ENCODE measurements around the gene ARHGAP30. TPM values are rescaled to one million over a fixed set of nuclear protein-coding genes. Genes with fewer than 3 reads are reported as not detected.
"Not testable (repeated sequence)": the region's sequence is repeated elsewhere in the genome, so short reads cannot be mapped to it uniquely, and the experiment has no call there.

ARHGAP30 gene
- total RNA-seq, 1 experiment from 2014 or later, result 36.5 TPM

DNA sequence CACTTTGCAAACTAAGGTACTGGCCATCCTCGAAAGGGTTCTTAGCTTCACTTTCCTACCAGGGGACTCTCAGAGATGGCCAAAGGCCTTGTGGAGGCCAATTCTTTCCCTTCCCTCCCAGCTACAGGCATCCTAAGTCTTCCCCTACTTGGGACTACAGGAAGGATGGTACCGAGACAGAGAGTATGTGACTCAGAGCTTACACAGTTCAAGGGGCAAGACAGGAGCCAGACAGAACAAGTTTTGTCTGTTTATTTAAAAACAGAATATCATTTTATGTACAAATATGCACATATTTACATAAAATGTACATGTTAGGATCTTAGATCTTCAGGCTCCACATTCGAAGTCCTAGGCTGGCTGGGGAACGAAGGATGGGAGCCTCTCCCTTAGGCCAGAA lies 1.1 kb upstream of the ARHGAP30 start:
- H3K9me2 ChIP-seq (replicated peaks; ENCODE audit: insufficient read depth, low read length), result no peaks in the 10 kb centered on the region
- no peaks in the 10 kb centered on the region; the same call in 1 of the 2 replicates for H4K20me1 ChIP-seq (ENCODE audit: insufficient read depth, low read depth, low read length)
- peak overlapping the region; percentile 94; the same call in 1 of the 2 replicates for H3K27ac ChIP-seq (ENCODE audit: low read length)
- peak overlapping the region; percentile 98 for H3K4me2 ChIP-seq (ENCODE audit: low read depth, low read length, poor library complexity, severe bottlenecking)
- no peaks in the 10 kb centered on the region for H3K9me3 ChIP-seq (ENCODE audit: low read length)
- no peak overlapping the region for H3K4me3 ChIP-seq (ENCODE audit: low read length)
- H3K4me1 ChIP-seq (ENCODE audit: low read length), result peaks cover 30% of the 10 kb centered on the region
- H3K9ac ChIP-seq (ENCODE audit: low read length), result no peak overlapping the region
- peaks cover 41% of the 10 kb centered on the region for H3K79me2 ChIP-seq (ENCODE audit: low read length)
- H3K36me3 ChIP-seq (ENCODE audit: insufficient read depth, low read length), result peaks cover 6% of the 10 kb centered on the region; the same call in 1 of the 2 replicates
- DNase-seq, result no peak
- 0 out of 2 replicates have a peak overlapping the region, but pooled peaks have one; percentile 76 for H2AFZ ChIP-seq (ENCODE audit: low read length)
- H3K27me3 ChIP-seq (ENCODE audit: low read length), result no peaks in the 10 kb centered on the region

DNA sequence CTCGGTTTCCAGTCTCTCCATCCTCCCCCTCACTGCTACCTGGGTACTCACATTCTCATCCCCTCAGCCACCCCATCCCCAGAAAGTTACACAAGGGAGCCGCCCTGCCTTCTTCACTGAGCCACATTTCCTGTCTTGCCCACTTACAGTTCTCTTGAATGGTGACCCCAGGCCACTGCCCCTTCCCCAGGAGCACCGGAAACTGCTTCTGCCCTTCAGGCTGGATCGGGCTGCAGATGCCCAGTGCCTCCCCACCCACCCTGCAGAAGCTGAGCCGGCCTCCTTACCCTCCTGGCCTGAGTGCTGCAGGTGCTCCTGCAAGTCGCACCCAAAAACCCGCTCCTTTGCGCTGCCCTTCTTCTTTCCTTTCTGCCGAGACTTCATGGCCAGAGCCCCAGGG lies 450 bp downstream of the ARHGAP30 start:
- Histone ChIP-seq H3K4me2 (ENCODE audit: low read depth, low read length, poor library complexity, severe bottlenecking) (peak overlapping the region; percentile 98), H3K4me1 (ENCODE audit: low read length) (peaks cover 30% of the 10 kb centered on the region), H3K36me3 (ENCODE audit: insufficient read depth, low read length) (peaks cover 6% of the 10 kb centered on the region; the same call in 1 of the 2 replicates), H3K27ac (ENCODE audit: low read length) (peak overlapping the region; percentile 94), H3K79me2 (ENCODE audit: low read length) (peaks cover 53% of the 10 kb centered on the region), H3K9ac (ENCODE audit: low read length) (peak overlapping the region; percentile 99), H3K27me3 (ENCODE audit: low read length) (no peaks in the 10 kb centered on the region), H3K9me2 (replicated peaks; ENCODE audit: insufficient read depth, low read length) (no peaks in the 10 kb centered on the region), H2AFZ (ENCODE audit: low read length) (no peak overlapping the region), H3K4me3 (ENCODE audit: low read length) (peak overlapping the region; percentile 97), H3K9me3 (ENCODE audit: low read length) (no peaks in the 10 kb centered on the region), H4K20me1 (ENCODE audit: insufficient read depth, low read depth, low read length) (no peaks in the 10 kb centered on the region; the same call in 1 of the 2 replicates)
- DNase-seq, result peak; percentile 58

DNA sequence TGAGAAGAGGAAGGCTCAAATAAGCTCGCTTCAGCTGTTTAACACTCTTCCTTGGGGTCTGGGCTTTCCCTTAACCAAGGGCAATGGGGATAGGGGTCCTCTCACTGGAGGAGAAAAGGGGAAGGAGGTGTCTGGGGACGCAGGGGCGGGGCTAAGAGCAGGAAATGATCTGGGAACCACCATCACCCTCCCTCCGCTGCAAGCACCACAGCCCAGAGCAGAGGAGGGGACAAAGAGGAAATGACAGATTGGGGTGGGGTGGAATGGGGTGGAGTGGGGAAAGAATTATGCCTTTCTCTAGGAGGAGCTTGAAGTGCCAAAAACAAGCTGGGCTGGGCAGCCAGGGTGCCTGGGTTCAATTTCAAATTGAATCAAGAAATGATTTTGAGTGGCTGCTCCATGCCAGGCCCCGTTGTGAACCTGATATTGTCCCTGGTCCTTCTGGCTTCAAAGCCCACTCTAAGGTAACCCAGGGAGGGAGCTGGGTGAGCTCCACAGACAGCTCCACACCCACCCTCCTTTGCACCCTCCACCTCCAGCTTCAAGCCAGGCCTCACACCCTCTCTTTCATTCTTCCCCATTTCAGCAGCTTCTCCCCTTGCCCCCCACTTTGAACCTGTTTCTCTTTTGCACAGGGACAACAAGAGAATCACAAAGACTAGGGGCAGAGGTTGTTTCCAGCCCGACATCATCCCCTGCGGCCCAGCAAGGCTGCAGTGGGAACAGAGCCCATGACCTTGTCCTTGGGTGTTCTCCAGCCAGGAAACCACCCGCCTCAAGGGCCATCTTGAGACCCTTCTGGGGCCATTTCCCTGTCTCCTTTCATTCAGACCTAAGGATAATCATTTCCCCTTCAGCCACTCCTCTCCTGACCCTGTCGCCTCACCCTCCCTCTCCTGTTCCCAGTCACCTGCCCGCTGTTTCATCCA lies 1.1 kb downstream of the ARHGAP30 start:
- H3K36me3 ChIP-seq (ENCODE audit: insufficient read depth, low read length), result peaks cover 6% of the 10 kb centered on the region; the same call in 1 of the 2 replicates
- H3K9ac ChIP-seq (ENCODE audit: low read length), result peak overlapping the region; percentile 99
- H3K27me3 ChIP-seq (ENCODE audit: low read length), result no peaks in the 10 kb centered on the region
- H3K4me3 ChIP-seq (ENCODE audit: low read length), result peak overlapping the region; percentile 97
- DNase-seq, result peak; percentile 88
- H3K9me3 ChIP-seq (ENCODE audit: low read length), result no peaks in the 10 kb centered on the region
- H3K27ac ChIP-seq (ENCODE audit: low read length), result peak overlapping the region; percentile 94
- H4K20me1 ChIP-seq (ENCODE audit: insufficient read depth, low read depth, low read length), result no peaks in the 10 kb centered on the region; the same call in 1 of the 2 replicates
- H3K9me2 ChIP-seq (replicated peaks; ENCODE audit: insufficient read depth, low read length), result no peaks in the 10 kb centered on the region
- peaks cover 59% of the 10 kb centered on the region for H3K79me2 ChIP-seq (ENCODE audit: low read length)
- no peak overlapping the region for H2AFZ ChIP-seq (ENCODE audit: low read length)
- peak overlapping the region; percentile 98 for H3K4me2 ChIP-seq (ENCODE audit: low read depth, low read length, poor library complexity, severe bottlenecking)
- peaks cover 30% of the 10 kb centered on the region for H3K4me1 ChIP-seq (ENCODE audit: low read length)

DNA sequence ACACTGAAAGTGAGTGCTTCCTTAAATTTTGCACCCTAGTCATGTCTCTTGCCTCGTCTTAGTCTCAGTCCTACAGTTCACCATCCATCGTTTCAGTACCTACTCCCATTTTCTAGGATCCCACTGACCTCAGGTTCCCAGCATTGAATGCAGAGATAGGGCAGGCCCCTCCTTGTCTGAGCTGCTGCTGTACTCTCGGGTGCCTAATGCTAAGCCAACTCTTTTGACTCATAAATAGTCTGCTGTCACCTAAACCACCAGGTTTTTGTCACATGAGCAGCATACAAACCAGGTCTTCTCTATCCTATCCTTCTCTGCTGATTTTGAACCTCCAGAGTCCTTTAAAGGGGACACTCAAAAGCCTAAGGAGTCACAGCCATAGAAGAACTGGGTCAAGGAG lies 3.0 kb downstream of the ARHGAP30 start:
- Histone ChIP-seq H4K20me1 (ENCODE audit: insufficient read depth, low read depth, low read length) (no peaks in the 10 kb centered on the region; the same call in 1 of the 2 replicates), H2AFZ (ENCODE audit: low read length) (no peak overlapping the region), H3K9ac (ENCODE audit: low read length) (no peak overlapping the region), H3K36me3 (ENCODE audit: insufficient read depth, low read length) (peaks cover 9% of the 10 kb centered on the region; the same call in 1 of the 2 replicates), H3K4me3 (ENCODE audit: low read length) (no peak overlapping the region), H3K27ac (ENCODE audit: low read length) (no peak overlapping the region), H3K4me1 (ENCODE audit: low read length) (peaks cover 30% of the 10 kb centered on the region), H3K9me3 (ENCODE audit: low read length) (no peaks in the 10 kb centered on the region), H3K9me2 (replicated peaks; ENCODE audit: insufficient read depth, low read length) (no peaks in the 10 kb centered on the region), H3K79me2 (ENCODE audit: low read length) (peaks cover 73% of the 10 kb centered on the region), H3K27me3 (ENCODE audit: low read length) (no peaks in the 10 kb centered on the region), H3K4me2 (ENCODE audit: low read depth, low read length, poor library complexity, severe bottlenecking) (no peak overlapping the region)
- DNase-seq, result no peak

DNA sequence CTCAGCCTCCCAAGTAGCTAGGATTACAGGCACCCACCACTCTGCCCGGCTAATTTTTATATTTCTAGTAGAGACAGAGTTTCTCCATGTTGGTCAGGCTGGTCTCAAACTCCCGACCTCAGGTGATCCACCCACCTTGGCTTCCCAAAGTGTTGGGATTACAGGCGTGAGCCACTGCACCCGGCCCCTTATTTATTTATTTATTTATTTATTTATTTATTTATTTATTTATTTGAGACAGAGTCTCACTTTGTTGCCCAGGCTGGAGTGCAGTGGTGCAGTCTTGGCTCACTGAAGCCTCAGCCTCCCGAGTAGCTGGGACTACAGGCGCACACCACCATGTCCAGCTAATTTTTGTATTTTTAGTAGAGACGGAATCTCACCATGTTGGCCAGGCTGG lies 4.0 kb downstream of the ARHGAP30 start:
- not testable (repeated sequence) for H3K4me3 ChIP-seq (ENCODE audit: low read length); H3K36me3 ChIP-seq (ENCODE audit: insufficient read depth, low read length); H4K20me1 ChIP-seq (ENCODE audit: insufficient read depth, low read depth, low read length); H2AFZ ChIP-seq (ENCODE audit: low read length); H3K27me3 ChIP-seq (ENCODE audit: low read length); H3K9me3 ChIP-seq (ENCODE audit: low read length); H3K4me2 ChIP-seq (ENCODE audit: low read depth, low read length, poor library complexity, severe bottlenecking); H3K27ac ChIP-seq (ENCODE audit: low read length); H3K9ac ChIP-seq (ENCODE audit: low read length); DNase-seq; H3K9me2 ChIP-seq (replicated peaks; ENCODE audit: insufficient read depth, low read length)
- Histone ChIP-seq H3K4me1 (ENCODE audit: low read length) (peaks cover 28% of the 10 kb centered on the region), H3K79me2 (ENCODE audit: low read length) (peaks cover 81% of the 10 kb centered on the region)

DNA sequence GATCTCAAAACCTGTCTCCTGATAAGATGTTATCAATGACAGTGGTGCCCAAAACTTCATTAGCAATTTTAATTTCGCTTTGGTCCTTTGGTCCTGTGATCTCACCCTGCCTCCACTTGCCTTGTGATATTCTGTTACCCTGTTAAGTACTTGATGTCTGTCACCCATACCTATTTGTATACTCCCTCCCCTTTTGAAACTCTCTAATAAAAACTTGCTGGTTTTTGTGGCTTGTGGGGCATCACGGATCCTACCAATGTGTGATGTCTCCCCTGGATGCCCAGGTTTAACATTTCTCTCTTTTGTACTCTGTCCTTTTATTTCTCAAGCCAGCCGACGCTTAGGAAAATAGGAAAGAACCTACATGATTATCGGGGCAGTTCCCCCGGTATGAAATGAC lies 5.8 kb downstream of the ARHGAP30 start:
- H3K9me2 ChIP-seq (replicated peaks; ENCODE audit: insufficient read depth, low read length); H3K9me3 ChIP-seq (ENCODE audit: low read length); H2AFZ ChIP-seq (ENCODE audit: low read length); H4K20me1 ChIP-seq (ENCODE audit: insufficient read depth, low read depth, low read length); H3K9ac ChIP-seq (ENCODE audit: low read length); H3K4me3 ChIP-seq (ENCODE audit: low read length); H3K27me3 ChIP-seq (ENCODE audit: low read length); DNase-seq; H3K4me2 ChIP-seq (ENCODE audit: low read depth, low read length, poor library complexity, severe bottlenecking); H3K27ac ChIP-seq (ENCODE audit: low read length): not testable (repeated sequence)
- H3K36me3 ChIP-seq (ENCODE audit: insufficient read depth, low read length), result peaks cover 14% of the 10 kb centered on the region; the same call in 1 of the 2 replicates
- peaks cover 20% of the 10 kb centered on the region for H3K4me1 ChIP-seq (ENCODE audit: low read length)
- peaks cover 79% of the 10 kb centered on the region for H3K79me2 ChIP-seq (ENCODE audit: low read length)

DNA sequence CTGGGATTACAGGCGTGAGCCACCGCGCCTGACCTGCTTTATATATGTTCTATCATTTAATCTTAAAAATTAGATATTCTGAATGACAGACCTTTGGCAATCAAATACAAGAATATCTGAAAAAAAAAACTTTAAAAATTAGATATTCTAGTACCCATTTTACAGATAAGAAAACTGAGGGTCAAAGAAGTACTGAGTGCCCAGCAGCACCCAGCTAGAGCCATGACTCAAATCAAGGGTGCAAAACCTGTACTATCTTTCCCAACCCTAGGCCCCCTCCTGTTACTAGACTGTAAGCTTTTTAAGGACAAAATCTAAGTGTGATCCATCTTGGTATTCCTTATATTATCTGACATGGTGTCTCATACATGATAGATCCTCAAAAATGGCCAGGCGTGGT lies 8.3 kb downstream of the ARHGAP30 start:
- H3K9me2 ChIP-seq (replicated peaks; ENCODE audit: insufficient read depth, low read length), result no peaks in the 10 kb centered on the region
- H3K79me2 ChIP-seq (ENCODE audit: low read length), result peaks cover 58% of the 10 kb centered on the region
- peaks cover 15% of the 10 kb centered on the region; the same call in 1 of the 2 replicates for H3K36me3 ChIP-seq (ENCODE audit: insufficient read depth, low read length)
- H3K4me3 ChIP-seq (ENCODE audit: low read length), result no peak overlapping the region
- no peaks in the 10 kb centered on the region for H3K27me3 ChIP-seq (ENCODE audit: low read length)
- H3K9ac ChIP-seq (ENCODE audit: low read length), result no peak overlapping the region
- DNase-seq, result no peak
- no peak overlapping the region for H2AFZ ChIP-seq (ENCODE audit: low read length)
- no peaks in the 10 kb centered on the region for H4K20me1 ChIP-seq (ENCODE audit: insufficient read depth, low read depth, low read length)
- H3K27ac ChIP-seq (ENCODE audit: low read length), result no peak overlapping the region
- no peaks in the 10 kb centered on the region for H3K4me1 ChIP-seq (ENCODE audit: low read length)
- no peak overlapping the region for H3K4me2 ChIP-seq (ENCODE audit: low read depth, low read length, poor library complexity, severe bottlenecking)
- H3K9me3 ChIP-seq (ENCODE audit: low read length), result no peaks in the 10 kb centered on the region

DNA sequence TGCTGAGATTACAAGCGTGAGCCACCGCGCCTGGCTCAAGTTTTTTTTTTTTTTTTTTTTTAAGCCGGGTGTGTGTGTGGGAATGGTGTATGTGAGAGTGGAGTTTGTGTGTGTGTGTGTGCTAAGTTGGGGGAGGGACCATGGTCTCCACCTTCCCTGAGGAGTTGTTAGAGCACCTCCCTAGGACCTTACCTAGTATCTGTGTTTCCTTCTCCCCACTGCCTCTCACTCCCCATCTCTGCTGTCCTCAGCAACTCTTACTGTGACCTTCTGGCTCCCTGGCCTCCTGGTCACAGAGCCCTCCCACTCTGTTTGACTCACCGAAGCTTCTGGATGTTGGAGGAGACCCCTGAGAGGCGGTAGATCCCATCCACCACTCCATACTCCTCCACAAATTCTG lies 10.4 kb downstream of the ARHGAP30 start:
- Histone ChIP-seq H2AFZ (ENCODE audit: low read length) (no peak overlapping the region), H3K9ac (ENCODE audit: low read length) (no peak overlapping the region), H3K4me2 (ENCODE audit: low read depth, low read length, poor library complexity, severe bottlenecking) (no peak overlapping the region), H3K79me2 (ENCODE audit: low read length) (peaks cover 45% of the 10 kb centered on the region), H3K36me3 (ENCODE audit: insufficient read depth, low read length) (peaks cover 30% of the 10 kb centered on the region; the same call in 1 of the 2 replicates), H3K27me3 (ENCODE audit: low read length) (no peaks in the 10 kb centered on the region), H3K9me3 (ENCODE audit: low read length) (no peaks in the 10 kb centered on the region), H3K4me1 (ENCODE audit: low read length) (no peaks in the 10 kb centered on the region), H3K27ac (ENCODE audit: low read length) (no peak overlapping the region), H3K4me3 (ENCODE audit: low read length) (no peak overlapping the region), H3K9me2 (replicated peaks; ENCODE audit: insufficient read depth, low read length) (no peaks in the 10 kb centered on the region), H4K20me1 (ENCODE audit: insufficient read depth, low read depth, low read length) (no peaks in the 10 kb centered on the region)
- no peak for DNase-seq
